ENCODE data around the gene TRABD2A. TPM values are rescaled to one million over a fixed set of nuclear protein-coding genes. Genes with fewer than 3 reads are reported as not detected.

TRABD2A gene
- total RNA-seq, 6 donors from 2014 or later: 2.0 to 22.0 (median 6.2) TPM

DNA sequence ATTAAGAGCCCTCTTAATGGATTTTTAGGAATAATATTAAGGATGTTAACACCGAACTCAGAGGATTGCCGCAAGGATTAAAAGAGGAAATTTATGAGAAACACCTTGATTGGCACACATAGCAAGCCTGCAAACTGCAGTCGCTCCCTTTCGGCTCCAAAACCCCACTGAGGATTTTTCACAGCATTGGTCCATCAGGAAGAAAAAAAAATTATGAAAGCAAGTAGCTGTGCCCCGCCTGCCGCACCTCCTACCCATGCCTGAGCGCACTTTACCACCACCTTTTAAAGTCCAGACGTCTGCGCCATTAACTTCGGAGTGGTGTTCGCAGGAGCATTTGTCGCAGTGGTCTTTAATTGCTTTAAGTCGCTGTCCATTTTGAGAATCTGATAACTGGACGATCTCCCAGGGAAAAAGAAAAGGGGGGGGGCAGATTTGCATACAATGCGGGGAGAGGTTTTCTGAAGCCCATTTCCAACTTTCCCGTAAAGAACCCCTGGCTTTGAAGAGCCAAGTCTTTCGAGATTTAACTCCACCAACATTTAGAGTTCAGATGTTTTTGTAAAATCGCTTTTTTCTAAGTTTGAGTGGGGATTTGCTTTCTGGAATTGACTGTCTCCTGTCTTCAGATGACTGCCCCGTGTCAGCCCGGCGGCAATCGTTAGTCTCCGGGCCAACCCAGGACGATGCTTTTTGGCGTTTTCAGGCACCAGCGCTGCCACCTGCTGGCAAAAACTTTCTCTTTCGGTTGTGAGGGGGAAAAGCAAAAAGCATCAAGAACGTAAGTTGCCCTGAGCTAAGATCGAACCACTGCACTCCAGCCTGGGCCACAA lies 913 bp upstream of the TRABD2A start:
- H3K27ac ChIP-seq: peak overlapping the region in 2 of 4 donors; percentile 26 to 46
- peaks cover 0 to 11% (median 4%) of the 10 kb centered on the region in 4 donors for H3K27me3 ChIP-seq
- no peak for TF ChIP-seq EP300 (IDR thresholded peaks at IDR 0.05)
- TF ChIP-seq POLR2A (IDR thresholded peaks at IDR 0.05): no peak
- TF ChIP-seq, protein P1, sequence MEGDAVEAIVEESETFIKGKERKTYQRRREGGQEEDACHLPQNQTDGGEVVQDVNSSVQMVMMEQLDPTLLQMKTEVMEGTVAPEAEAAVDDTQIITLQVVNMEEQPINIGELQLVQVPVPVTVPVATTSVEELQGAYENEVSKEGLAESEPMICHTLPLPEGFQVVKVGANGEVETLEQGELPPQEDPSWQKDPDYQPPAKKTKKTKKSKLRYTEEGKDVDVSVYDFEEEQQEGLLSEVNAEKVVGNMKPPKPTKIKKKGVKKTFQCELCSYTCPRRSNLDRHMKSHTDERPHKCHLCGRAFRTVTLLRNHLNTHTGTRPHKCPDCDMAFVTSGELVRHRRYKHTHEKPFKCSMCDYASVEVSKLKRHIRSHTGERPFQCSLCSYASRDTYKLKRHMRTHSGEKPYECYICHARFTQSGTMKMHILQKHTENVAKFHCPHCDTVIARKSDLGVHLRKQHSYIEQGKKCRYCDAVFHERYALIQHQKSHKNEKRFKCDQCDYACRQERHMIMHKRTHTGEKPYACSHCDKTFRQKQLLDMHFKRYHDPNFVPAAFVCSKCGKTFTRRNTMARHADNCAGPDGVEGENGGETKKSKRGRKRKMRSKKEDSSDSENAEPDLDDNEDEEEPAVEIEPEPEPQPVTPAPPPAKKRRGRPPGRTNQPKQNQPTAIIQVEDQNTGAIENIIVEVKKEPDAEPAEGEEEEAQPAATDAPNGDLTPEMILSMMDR (IDR thresholded peaks at IDR 0.05): peak; percentile 59 to 74 (median 70)
- peak in 1 of 2 donors; percentile 43 for TF ChIP-seq POLR2AphosphoS5 (IDR thresholded peaks at IDR 0.05)
- ATAC-seq (ENCODE audit: low FRiP score in 2 of 2) (peak; percentile 83 to 90), DNase-seq (peak; percentile 48 to 89)
- 1 to 2% methylated on average over 29 of the region's 29 CpGs for WGBS, 2 donors
- peak overlapping the region; percentile 13 to 74 (median 60) for H3K4me3 ChIP-seq
- no peaks in the 10 kb centered on the region for H3K36me3 ChIP-seq
- H3K9me3 ChIP-seq: no peaks in the 10 kb centered on the region
- peaks cover 20 to 32% (median 27%) of the 10 kb centered on the region in 4 donors for H3K4me1 ChIP-seq

DNA sequence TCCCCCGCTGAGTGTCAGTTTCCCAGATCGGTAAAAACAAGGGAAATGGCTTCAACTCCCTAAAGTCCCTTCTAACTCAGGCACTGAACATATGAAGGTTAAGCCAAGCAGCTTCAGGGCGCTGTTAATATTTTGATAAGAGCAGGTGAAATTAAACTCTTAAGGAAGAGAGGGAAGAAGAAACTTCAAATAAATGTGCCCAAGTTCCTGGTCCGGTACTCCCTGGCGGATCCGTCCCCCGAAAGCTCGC lies 564 bp downstream of the TRABD2A start:
- TF ChIP-seq, protein P1 (IDR thresholded peaks at IDR 0.05): no peak
- no peak for TF ChIP-seq POLR2AphosphoS5 (IDR thresholded peaks at IDR 0.05)
- TF ChIP-seq EP300 (IDR thresholded peaks at IDR 0.05): no peak
- TF ChIP-seq POLR2A (IDR thresholded peaks at IDR 0.05): no peak
- DNase-seq: no peak
- H3K9me3 ChIP-seq: no peaks in the 10 kb centered on the region
- H3K36me3 ChIP-seq: no peaks in the 10 kb centered on the region
- H3K27me3 ChIP-seq: peaks cover 0 to 11% (median 4%) of the 10 kb centered on the region in 4 donors
- no peak for ATAC-seq (ENCODE audit: low FRiP score in 2 of 2)
- no peak overlapping the region for H3K27ac ChIP-seq
- H3K4me3 ChIP-seq: peak overlapping the region; percentile 35 to 74 (median 60)
- 0 to 2% methylated on average over 8 of the region's 8 CpGs for WGBS, 2 donors
- H3K4me1 ChIP-seq: peaks cover 20 to 32% (median 27%) of the 10 kb centered on the region in 4 donors

- H3K36me3 ChIP-seq: no peaks in the 10 kb centered on the region
- WGBS, 2 donors: 7 to 14% methylated on average over 35 to 45 of the region's 45 CpGs
- ATAC-seq (ENCODE audit: low FRiP score in 2 of 2): no peak
- H3K9me3 ChIP-seq: no peaks in the 10 kb centered on the region
- no peak overlapping the region for H3K27ac ChIP-seq
- H3K27me3 ChIP-seq: peaks cover 0 to 11% (median 4%) of the 10 kb centered on the region in 4 donors
- peak overlapping the region in 3 of 4 donors; percentile 55 to 74 (median 65) for H3K4me3 ChIP-seq
- peaks cover 20 to 32% (median 27%) of the 10 kb centered on the region in 4 donors for H3K4me1 ChIP-seq
- peak in 1 of 2 donors; percentile 58 for DNase-seq
- no peak for TF ChIP-seq POLR2A (IDR thresholded peaks at IDR 0.05)
- TF ChIP-seq EP300 (IDR thresholded peaks at IDR 0.05): no peak
- no peak for TF ChIP-seq POLR2AphosphoS5 (IDR thresholded peaks at IDR 0.05)
- TF ChIP-seq, protein P1 (IDR thresholded peaks at IDR 0.05): no peak
These were observed 1.1 kb downstream of the TRABD2A start for GRCh38 chr2:84879584-84880394.

- TF ChIP-seq, protein P1 (IDR thresholded peaks at IDR 0.05): no peak
- TF ChIP-seq POLR2AphosphoS5 (IDR thresholded peaks at IDR 0.05) (no peak), POLR2A (IDR thresholded peaks at IDR 0.05) (no peak), EP300 (IDR thresholded peaks at IDR 0.05) (no peak)
- 73 to 87% methylated on average over 7 of the region's 7 CpGs for WGBS, 2 donors
- Histone ChIP-seq H3K4me1 (peaks cover 20 to 32% (median 27%) of the 10 kb centered on the region in 4 donors), H3K9me3 (no peaks in the 10 kb centered on the region), H3K27me3 (peaks cover 0 to 11% (median 4%) of the 10 kb centered on the region in 4 donors), H3K4me3 (peak overlapping the region in 2 of 4 donors; percentile 65 to 74), H3K27ac (no peak overlapping the region), H3K36me3 (no peaks in the 10 kb centered on the region)
- ATAC-seq (ENCODE audit: low FRiP score in 2 of 2): no peak
- no peak for DNase-seq
These were observed 1.8 kb downstream of the TRABD2A start for GRCh38 chr2:84878896-84879583.
